Measurements from ENCODE around the gene UTS2B. TPM values are rescaled to one million over a fixed set of nuclear protein-coding genes. Genes with fewer than 3 reads are reported as not detected.

Gene UTS2B
- total RNA-seq, 1 donor from 2014 or later: 4.8 TPM

- DNase-seq (ENCODE audit: low spot score): no peak
Observed at GRCh38 chr3:191353022-191353777, 22.9 kb upstream of the UTS2B start.

GRCh38 chr3:191352014-191352413 lies 21.7 kb upstream of the UTS2B start:
- DNase-seq (ENCODE audit: low spot score): no peak

GRCh38 chr3:191350396-191351090 lies 20.2 kb upstream of the UTS2B start:
- no peak for DNase-seq (ENCODE audit: low spot score)

- DNase-seq (ENCODE audit: low spot score): no peak
Observed at GRCh38 chr3:191348098-191348497, 17.8 kb upstream of the UTS2B start.

- no peak for DNase-seq (ENCODE audit: low spot score)
Observed at GRCh38 chr3:191347228-191347627, 16.9 kb upstream of the UTS2B start.

- DNase-seq (ENCODE audit: low spot score): no peak
Observed at GRCh38 chr3:191345334-191345733, 15.0 kb upstream of the UTS2B start.

GRCh38 chr3:191343913-191344312 lies 13.6 kb upstream of the UTS2B start:
- no peak for DNase-seq (ENCODE audit: low spot score)

GRCh38 chr3:191343115-191343514 lies 12.8 kb upstream of the UTS2B start:
- no peak for DNase-seq (ENCODE audit: low spot score)

- no peak for DNase-seq (ENCODE audit: low spot score)
Observed at GRCh38 chr3:191342411-191342810, 12.1 kb upstream of the UTS2B start.

- no peak for DNase-seq (ENCODE audit: low spot score)
Observed at GRCh38 chr3:191342006-191342405, 11.7 kb upstream of the UTS2B start.

- no peak for DNase-seq (ENCODE audit: low spot score)
Observed at GRCh38 chr3:191340966-191341365, 10.6 kb upstream of the UTS2B start.

- DNase-seq (ENCODE audit: low spot score): no peak
Observed at GRCh38 chr3:191340351-191340750, 10.0 kb upstream of the UTS2B start.

- DNase-seq (ENCODE audit: low spot score): no peak
Observed at GRCh38 chr3:191339316-191339917, 9.1 kb upstream of the UTS2B start.

- DNase-seq (ENCODE audit: low spot score): no peak
Observed at GRCh38 chr3:191338177-191338488, 7.8 kb upstream of the UTS2B start.

- DNase-seq (ENCODE audit: low spot score): no peak
Observed at GRCh38 chr3:191336833-191337232, 6.5 kb upstream of the UTS2B start.

- no peak for DNase-seq (ENCODE audit: low spot score)
Observed at GRCh38 chr3:191334346-191334893, 4.1 kb upstream of the UTS2B start.

GRCh38 chr3:191333298-191333880 lies 3.1 kb upstream of the UTS2B start:
- DNase-seq (ENCODE audit: low spot score): no peak

- DNase-seq (ENCODE audit: low spot score): no peak
Observed at GRCh38 chr3:191331388-191331787, 1.1 kb upstream of the UTS2B start.

GRCh38 chr3:191330530-191331048 lies 263 bp upstream of the UTS2B start:
- DNase-seq (ENCODE audit: low spot score): peak; percentile 62

- peak; percentile 77 for DNase-seq (ENCODE audit: low spot score)
Observed at GRCh38 chr3:191328962-191329653, 1.2 kb downstream of the UTS2B start, which contains the start of gene CCDC50. CCDC50 (plus strand) TSS chr3:191329394; CDS start chr3:191329675, 281 bp downstream.

- DNase-seq (ENCODE audit: low spot score): no peak
Observed at GRCh38 chr3:191328383-191328961, 1.9 kb downstream of the UTS2B start.
